GM18520 (cell line): Measurements from ENCODE around the gene GRB7.

Experiments used
- ATAC-seq: cut with Tn5 transposase; IDR thresholded peaks from one replicate; pipeline ENCODE4 v1.9.1; 2021; ENCODE audit not compliant: unreplicated experiment

Gene GRB7

GRCh38 chr17:39765766-39766165 lies 28.0 kb downstream of the GRB7 start:
- ATAC-seq = no peak

GRCh38 chr17:39767147-39767546 lies 29.4 kb downstream of the GRB7 start:
- no peak for ATAC-seq

- ATAC-seq = peak; percentile 37
These were observed 32.3 kb downstream of the GRB7 start for GRCh38 chr17:39769974-39770587.

GRCh38 chr17:39772415-39772814 lies 34.7 kb downstream of the GRB7 start:
- ATAC-seq = no peak

GRCh38 chr17:39772987-39773934 lies 35.5 kb downstream of the GRB7 start:
- ATAC-seq = no peak

- ATAC-seq = no peak
These were observed 36.3 kb downstream of the GRB7 start for GRCh38 chr17:39774047-39774446.

GRCh38 chr17:39775031-39775430 lies 37.3 kb downstream of the GRB7 start:
- no peak for ATAC-seq

- ATAC-seq = no peak
These were observed 38.5 kb downstream of the GRB7 start for GRCh38 chr17:39776252-39776651.

GRCh38 chr17:39777534-39778365 lies 40.0 kb downstream of the GRB7 start:
- ATAC-seq = peak; percentile 37

GRCh38 chr17:39781031-39781860 lies 43.5 kb downstream of the GRB7 start:
- ATAC-seq = no peak

- no peak for ATAC-seq
These were observed 44.1 kb downstream of the GRB7 start for GRCh38 chr17:39781861-39782213.

GRCh38 chr17:39782481-39782880 lies 44.7 kb downstream of the GRB7 start:
- no peak for ATAC-seq

GRCh38 chr17:39782980-39783379 lies 45.2 kb downstream of the GRB7 start:
- ATAC-seq = no peak

GRCh38 chr17:39787041-39787440 lies 49.3 kb downstream of the GRB7 start:
- no peak for ATAC-seq

GRCh38 chr17:39787743-39788484 lies 50.2 kb downstream of the GRB7 start:
- no peak for ATAC-seq

GRCh38 chr17:39791111-39791992 lies 53.6 kb downstream of the GRB7 start:
- ATAC-seq = no peak

- ATAC-seq = no peak
These were observed 54.9 kb downstream of the GRB7 start for GRCh38 chr17:39792526-39793221.

- no peak for ATAC-seq
These were observed 55.6 kb downstream of the GRB7 start for GRCh38 chr17:39793301-39793872.
